ENCODE results near the gene SPZ1.
"Not testable (repeated sequence)": the region's sequence is repeated elsewhere in the genome, so short reads cannot be mapped to it uniquely, and the experiment has no call there.

The SPZ1 gene

DNA sequence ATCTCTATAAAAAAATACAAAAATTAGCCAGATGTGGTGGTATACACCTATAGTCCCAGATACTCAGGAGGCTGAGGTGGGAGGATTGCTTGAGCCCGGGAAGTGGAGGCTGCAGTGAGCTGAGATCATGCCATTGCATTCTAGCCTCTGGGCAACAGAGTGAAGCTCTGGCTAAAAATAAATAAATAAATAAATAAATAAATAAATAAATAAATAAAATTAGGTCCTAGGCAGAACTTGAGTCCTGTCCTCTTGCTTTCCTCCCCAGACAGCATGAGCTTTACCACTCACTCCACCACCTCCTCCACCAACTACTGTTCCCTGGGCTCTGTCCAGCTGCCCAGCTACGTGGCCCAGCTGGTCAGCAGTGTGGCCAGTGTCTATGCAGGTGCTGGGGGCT lies 31.6 kb upstream of the SPZ1 start:
- no peak overlapping the region for H3K4me3 ChIP-seq (ENCODE audit: low read depth, low read length)
- no peak for TF ChIP-seq CTCF (IDR thresholded peaks at IDR 0.05; ENCODE audit: borderline replicate concordance, insufficient read depth, low read depth, low read length)

DNA sequence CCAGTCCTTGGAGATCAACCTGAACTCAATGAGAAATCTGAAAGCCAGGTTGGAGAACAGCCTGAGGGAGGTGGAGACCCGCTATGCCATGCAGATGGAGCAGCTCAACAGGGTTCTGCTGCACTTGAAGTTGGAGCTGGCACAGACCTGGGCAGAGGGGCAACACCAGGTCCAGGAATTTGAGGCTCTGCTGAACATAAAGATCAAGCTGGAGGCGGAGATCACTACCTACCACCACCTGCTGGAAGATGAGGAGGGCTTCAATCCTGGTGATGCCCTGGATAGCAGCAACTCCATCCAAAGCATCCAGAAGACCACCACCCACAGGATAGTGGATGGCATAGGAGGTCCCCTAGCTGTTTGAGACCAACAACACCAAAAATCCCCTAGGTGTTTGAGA lies 30.5 kb upstream of the SPZ1 start:
- TF ChIP-seq CTCF (IDR thresholded peaks at IDR 0.05; ENCODE audit: borderline replicate concordance, insufficient read depth, low read depth, low read length) = no peak
- H3K4me3 ChIP-seq (ENCODE audit: low read depth, low read length) = no peak overlapping the region

GRCh38 chr5:80291761-80292160 lies 28.0 kb upstream of the SPZ1 start:
- TF ChIP-seq CTCF (IDR thresholded peaks at IDR 0.05; ENCODE audit: borderline replicate concordance, insufficient read depth, low read depth, low read length) = no peak
- H3K4me3 ChIP-seq (ENCODE audit: low read depth, low read length) = no peak overlapping the region

- no peak for TF ChIP-seq CTCF (IDR thresholded peaks at IDR 0.05; ENCODE audit: borderline replicate concordance, insufficient read depth, low read depth, low read length)
- H3K4me3 ChIP-seq (ENCODE audit: low read depth, low read length) = no peak overlapping the region
Observed at GRCh38 chr5:80296121-80296520, 23.7 kb upstream of the SPZ1 start.

DNA sequence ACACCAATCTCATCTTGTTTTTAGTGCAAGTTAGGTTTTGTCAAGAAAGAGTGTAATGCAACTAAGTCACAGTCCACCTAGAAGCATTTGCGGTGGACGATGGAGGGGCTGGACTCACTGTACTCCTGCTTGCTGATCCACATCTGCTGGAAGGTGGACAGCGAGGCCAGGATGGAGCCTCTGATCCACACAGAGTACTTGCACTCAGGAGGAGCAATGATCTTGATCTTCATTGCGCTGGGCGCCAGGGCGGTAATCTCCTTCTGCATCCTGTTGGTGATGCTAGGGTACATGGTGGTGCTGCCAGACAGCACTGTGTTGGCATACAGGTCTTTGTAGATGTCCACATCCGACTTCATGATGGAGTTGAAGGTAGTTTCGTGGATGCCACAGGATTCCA lies 20.2 kb upstream of the SPZ1 start:
- H3K4me3 ChIP-seq (ENCODE audit: low read depth, low read length) = no peak overlapping the region
- TF ChIP-seq CTCF (IDR thresholded peaks at IDR 0.05; ENCODE audit: borderline replicate concordance, insufficient read depth, low read depth, low read length) = no peak

GRCh38 chr5:80300125-80300524 lies 19.7 kb upstream of the SPZ1 start:
- no peak for TF ChIP-seq CTCF (IDR thresholded peaks at IDR 0.05; ENCODE audit: borderline replicate concordance, insufficient read depth, low read depth, low read length)
- no peak overlapping the region for H3K4me3 ChIP-seq (ENCODE audit: low read depth, low read length)

- H3K4me3 ChIP-seq (ENCODE audit: low read depth, low read length) = not testable (repeated sequence)
Observed at GRCh38 chr5:80300796-80301195, 19.0 kb upstream of the SPZ1 start.

DNA sequence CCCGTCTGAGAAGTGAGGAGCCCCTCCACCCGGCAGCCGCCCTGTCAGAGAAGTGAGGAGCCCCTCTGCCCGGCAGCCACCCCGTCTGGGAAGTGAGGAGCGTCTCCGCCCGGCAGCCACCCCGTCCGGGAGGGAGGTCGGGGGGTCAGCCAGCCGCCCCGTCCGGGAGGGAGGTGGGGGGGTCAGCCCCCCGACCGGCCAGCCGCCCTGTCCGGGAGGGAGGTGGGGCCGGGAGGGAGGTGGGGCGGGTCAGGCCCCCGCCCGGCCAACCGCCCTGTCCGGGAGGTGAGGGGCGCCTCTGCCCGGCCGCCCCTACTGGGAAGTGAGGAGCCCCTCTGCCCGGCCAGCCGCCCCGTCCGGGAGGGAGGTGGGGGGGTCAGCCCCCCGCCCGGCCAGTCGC lies 18.5 kb upstream of the SPZ1 start:
- not testable (repeated sequence) for H3K4me3 ChIP-seq (ENCODE audit: low read depth, low read length)

Measured in GM12875 (cell line).